Tibial nerve (tissue), 4 donors: Measurements from ENCODE around the gene ANKRD61. TPM values are rescaled to one million over a fixed set of nuclear protein-coding genes. Genes with fewer than 3 reads are reported as not detected.
"Not testable (repeated sequence)": the region's sequence is repeated elsewhere in the genome, so short reads cannot be mapped to it uniquely, and the experiment has no call there.

Source experiments
- DNase-seq, 2 donors: peaks; one replicate each; pipeline ENCODE4 v3.0.0-alpha.2; 2019; ENCODE audit warnings: low spot score in 2 of 2
- H3K27ac ChIP-seq, 4 donors: fragments of 200-600 bp; sonication (generic) in 3 of 4; one replicate each; pipeline ENCODE4 v1.5.1; 2017 to 2019; ENCODE audit warnings: mild to moderate bottlenecking in 1 of 4
- H3K27me3 ChIP-seq, 2 donors: fragments of 200-600 bp; sonication (generic) in 1 of 2; one replicate each; pipeline versions ENCODE4 v1.5.1 to v1.6.0; 2017 to 2019
- H3K36me3 ChIP-seq, 3 donors: fragments of 200-600 bp; sonication (generic); one replicate each; pipeline ENCODE4 v1.5.1; 2018 to 2019
- H3K4me1 ChIP-seq, 4 donors: fragments of 200-600 bp; sonication (generic) in 3 of 4; one replicate each; pipeline ENCODE4 v1.5.1; 2017 to 2019
- H3K4me3 ChIP-seq, 4 donors: fragments of 200-600 bp; sonication (generic) in 3 of 4; one replicate each; pipeline ENCODE4 v1.5.1; 2017 to 2019; ENCODE audit warnings: mild to moderate bottlenecking in 1 of 4, moderate library complexity in 1 of 4
- H3K9me3 ChIP-seq, 4 donors: fragments of 200-600 bp; sonication (generic) in 3 of 4; one replicate each; pipeline ENCODE4 v1.5.1; 2017 to 2019
- EP300 ChIP-seq, 2 donors: sonication (generic); formaldehyde crosslinking; IDR thresholded peaks; one replicate each; pipeline ENCODE4 v1.6.1; 2017; ENCODE audit warnings: antibody characterized with exemption in 2 of 2, mild to moderate bottlenecking in 1 of 2
- POLR2A ChIP-seq, 2 donors: fragments of 450-650 bp; IDR thresholded peaks; one replicate each; pipeline ENCODE4 v1.6.1; 2017; ENCODE audit warnings: antibody characterized with exemption in 2 of 2, mild to moderate bottlenecking in 2 of 2, moderate library complexity in 2 of 2
- WGBS, 2 donors: methylation state at CpG; one replicate each; pipeline ENCODE4 v1.1.5; 2018; 5-methylcytosine and 5-hydroxymethylcytosine counted together
- small RNA-seq: library from RNA; depleted of rRNA; stranded (forward); fragments of <200 nt; gene quantifications from one replicate; pipeline ENCODE3, GENCODE V24; 2016
- total RNA-seq, 4 donors: library from RNA; depleted of rRNA; stranded (reverse); fragments of >200 nt; gene quantifications; one replicate each; pipeline ENCODE4 v1.1.0, GENCODE V29; 2016
- TF ChIP-seq, protein P1 (sequence below), 5 experiments: fragments of 200-600 bp in 3 of 5; fragments of 450-650 bp in 2 of 5; sonication (generic) in 3 of 5; IDR thresholded peaks; one replicate each; pipeline ENCODE4 v1.5.1; 2016 to 2019; ENCODE audit warnings: antibody characterized with exemption in 5 of 5, mild to moderate bottlenecking in 3 of 5, moderate library complexity in 2 of 5

Gene ANKRD61
- total RNA-seq, 4 donors from 2014 or later = 0.63 TPM; not detected in 3

DNA sequence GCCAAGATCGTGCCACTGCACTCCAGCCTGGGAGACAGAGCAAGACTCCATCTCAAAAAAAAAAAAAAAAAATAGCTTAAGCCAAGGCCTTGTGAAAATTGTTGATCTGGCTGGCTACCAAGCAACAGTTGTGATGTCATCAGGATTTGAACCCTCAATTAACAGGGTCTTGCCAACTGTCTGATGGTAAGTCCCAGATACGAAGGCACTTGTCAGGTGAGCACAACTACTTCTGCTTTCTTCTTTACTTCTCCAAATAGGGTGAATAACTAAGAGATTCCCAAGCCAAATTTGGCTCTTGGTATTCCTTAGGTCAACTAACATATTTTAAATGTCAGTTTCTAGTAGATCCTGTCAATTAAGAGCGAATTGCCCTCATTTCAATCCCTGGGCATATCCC lies 47.4 kb downstream of the ANKRD61 start:
- 75 to 83% methylated on average over 3 of the region's 3 CpGs for WGBS, 2 donors
- no peak overlapping the region for H3K4me3 ChIP-seq
- TF ChIP-seq, protein P1, sequence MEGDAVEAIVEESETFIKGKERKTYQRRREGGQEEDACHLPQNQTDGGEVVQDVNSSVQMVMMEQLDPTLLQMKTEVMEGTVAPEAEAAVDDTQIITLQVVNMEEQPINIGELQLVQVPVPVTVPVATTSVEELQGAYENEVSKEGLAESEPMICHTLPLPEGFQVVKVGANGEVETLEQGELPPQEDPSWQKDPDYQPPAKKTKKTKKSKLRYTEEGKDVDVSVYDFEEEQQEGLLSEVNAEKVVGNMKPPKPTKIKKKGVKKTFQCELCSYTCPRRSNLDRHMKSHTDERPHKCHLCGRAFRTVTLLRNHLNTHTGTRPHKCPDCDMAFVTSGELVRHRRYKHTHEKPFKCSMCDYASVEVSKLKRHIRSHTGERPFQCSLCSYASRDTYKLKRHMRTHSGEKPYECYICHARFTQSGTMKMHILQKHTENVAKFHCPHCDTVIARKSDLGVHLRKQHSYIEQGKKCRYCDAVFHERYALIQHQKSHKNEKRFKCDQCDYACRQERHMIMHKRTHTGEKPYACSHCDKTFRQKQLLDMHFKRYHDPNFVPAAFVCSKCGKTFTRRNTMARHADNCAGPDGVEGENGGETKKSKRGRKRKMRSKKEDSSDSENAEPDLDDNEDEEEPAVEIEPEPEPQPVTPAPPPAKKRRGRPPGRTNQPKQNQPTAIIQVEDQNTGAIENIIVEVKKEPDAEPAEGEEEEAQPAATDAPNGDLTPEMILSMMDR (IDR thresholded peaks at IDR 0.05) = no peak
- TF ChIP-seq EP300 (IDR thresholded peaks at IDR 0.05) (no peak), POLR2A (IDR thresholded peaks at IDR 0.05) (no peak)
- H3K36me3 ChIP-seq = no peaks in the 10 kb centered on the region
- H3K27ac ChIP-seq = no peak overlapping the region
- no peaks in the 10 kb centered on the region for H3K27me3 ChIP-seq
- DNase-seq = no peak
- H3K4me1 ChIP-seq = peaks cover 0 to 7% (median 0%) of the 10 kb centered on the region in 4 donors
- no peaks in the 10 kb centered on the region for H3K9me3 ChIP-seq

DNA sequence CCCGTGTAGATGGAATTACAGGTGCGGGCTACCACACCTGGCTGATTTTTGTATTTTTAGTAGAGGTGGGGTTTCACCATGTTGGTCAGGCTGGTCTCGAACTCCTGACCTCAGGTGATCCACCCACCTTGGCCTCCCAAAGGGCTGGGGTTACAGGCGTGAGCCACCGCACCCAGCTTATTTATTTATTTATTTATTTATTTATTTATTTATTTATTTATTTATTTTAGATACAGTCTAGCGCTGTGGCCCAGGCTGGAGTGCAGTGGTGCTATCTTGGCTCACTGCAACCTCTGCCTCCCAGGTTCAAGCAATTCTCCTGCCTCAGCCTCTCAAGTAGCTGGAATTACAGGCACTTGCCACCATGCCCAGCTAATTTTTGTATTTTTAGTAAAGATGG lies 51.9 kb downstream of the ANKRD61 start:
- not testable (repeated sequence) for H3K27me3 ChIP-seq, H3K4me3 ChIP-seq, H3K4me1 ChIP-seq, DNase-seq, H3K36me3 ChIP-seq, H3K27ac ChIP-seq, H3K9me3 ChIP-seq
- 94 to 97% methylated on average over 6 of the region's 6 CpGs for WGBS, 2 donors

Small RNAs within 50 kb of the gene (small RNA-seq; reads per million reads assigned to genes)
- gene RF00019 = not detected
- gene RNU6-218P = not detected
- gene SNORA80D = 0.75 reads per million

Other genes with a start within 250 kb of the ANKRD61 start
- 10 to 100 TPM; 33.5 to 43.8 (median 36.9) TPM for gene RNF216, start 249.7 kb upstream of the ANKRD61 start, total RNA-seq
- gene OCM, start 150.6 kb upstream of the ANKRD61 start, total RNA-seq = not detected
- gene CCZ1, start 132.6 kb upstream of the ANKRD61 start, total RNA-seq = 10 to 100 TPM; 30.8 to 44.1 (median 38.1) TPM
- under 1 TPM in 1 of 4 donors, not detected in 3; 0.20 TPM for gene RSPH10B, start 60.7 kb upstream of the ANKRD61 start, total RNA-seq
- gene PMS2, start 22.3 kb upstream of the ANKRD61 start, total RNA-seq = 10 to 100 TPM; 11.5 to 22.7 (median 12.8) TPM
- 10 to 100 TPM; 28.7 to 36.9 (median 34.7) TPM for gene AIMP2, start 22.1 kb upstream of the ANKRD61 start, total RNA-seq
- 100 to 1,000 TPM; 141 to 252 (median 221) TPM for gene EIF2AK1, start 27.8 kb downstream of the ANKRD61 start, total RNA-seq
- gene USP42, start 73.6 kb downstream of the ANKRD61 start, total RNA-seq = 10 to 100 TPM in 3 of 4 donors, 1 to 10 TPM in 1; 8.8 to 18.3 (median 11.6) TPM
- 10 to 100 TPM; 49.2 to 61.2 (median 53.2) TPM for gene CYTH3, start 241.2 kb downstream of the ANKRD61 start, total RNA-seq